K562 (cell line): ENCODE measurements around the gene PPP6R1. TPM values are rescaled to one million over a fixed set of nuclear protein-coding genes. Genes with fewer than 3 reads are reported as not detected.
A peak's percentile ranks its signal among the peaks of the same experiment; 100 is the strongest.

Experiments
- BRD9 ChIP-seq: fragments of 450-650 bp; IDR thresholded peaks from 2 replicates; pipeline ENCODE4 v1.6.1; 2018; ENCODE audit warnings: low read depth; ENCODE audit not compliant: partially characterized antibody
- BRF2 ChIP-seq: IDR thresholded peaks from 3 replicates; pipeline ENCODE4 v1.6.1; 2011; ENCODE audit warnings: borderline replicate concordance, mild to moderate bottlenecking; ENCODE audit not compliant: insufficient read length, insufficient read depth
- DDX20 ChIP-seq: fragments of 450-650 bp; IDR thresholded peaks from 2 replicates; pipeline ENCODE4 v1.6.1; 2016; ENCODE audit warnings: missing genetic modification characterization, low read depth, mild to moderate bottlenecking, missing compliant biosample characterization, moderate library complexity
- ELF2 ChIP-seq: fragments of 250-450 bp; sonication (Bioruptor Pico); IDR thresholded peaks from 2 replicates; pipeline ENCODE4 v1.5.0; 2021; ENCODE audit warnings: mild to moderate bottlenecking
- ESRRB ChIP-seq: fragments of 250-450 bp; sonication (Bioruptor Pico); IDR thresholded peaks from 2 replicates; pipeline ENCODE4 v1.5.0; 2020; ENCODE audit warnings: mild to moderate bottlenecking, moderate library complexity, borderline replicate concordance
- EWSR1 ChIP-seq: fragments of 450-650 bp; IDR thresholded peaks from 2 replicates; pipeline ENCODE4 v1.6.1; 2018; ENCODE audit warnings: borderline replicate concordance, mild to moderate bottlenecking, low read depth, moderate library complexity; ENCODE audit not compliant: partially characterized antibody
- FOXP4 ChIP-seq: sonication (generic); formaldehyde crosslinking; IDR thresholded peaks from 2 replicates; pipeline ENCODE4 v1.8.0; 2022; ENCODE audit warnings: mild to moderate bottlenecking, missing genetic modification reagents, borderline replicate concordance
- GATA2 ChIP-seq: sonication (generic); formaldehyde crosslinking; IDR thresholded peaks from 2 replicates; pipeline ENCODE4 v1.4.0; 2020; ENCODE audit warnings: mild to moderate bottlenecking, missing genetic modification reagents
- HSF4 ChIP-seq: fragments of 250-450 bp; sonication (Bioruptor Pico); IDR thresholded peaks from 2 replicates; pipeline ENCODE4 v2.1.2; 2022; ENCODE audit warnings: mild to moderate bottlenecking, moderate library complexity, borderline replicate concordance
- PHTF2 ChIP-seq: fragments of 250-450 bp; sonication (Bioruptor Pico); IDR thresholded peaks from 2 replicates; pipeline ENCODE4 v1.5.0; 2021; ENCODE audit warnings: mild to moderate bottlenecking
- POLR2AphosphoS5 ChIP-seq: IDR thresholded peaks from 2 replicates; pipeline ENCODE4 v1.6.1; 2011; ENCODE audit warnings: mild to moderate bottlenecking, low read depth, low read length, moderate library complexity; ENCODE audit not compliant: control insufficient read depth, insufficient read depth
- RBFOX2 ChIP-seq: fragments of 200-400 bp; formaldehyde crosslinking; IDR thresholded peaks from 2 replicates; pipeline ENCODE4 v1.6.1; 2017; ENCODE audit warnings: low read depth, mild to moderate bottlenecking, low read length, moderate library complexity
- SMARCB1 ChIP-seq: IDR thresholded peaks from 2 replicates; pipeline ENCODE4 v1.6.1; 2011; ENCODE audit warnings: improper control_type of control experiment, low read depth; ENCODE audit not compliant: insufficient read length
- TAL1 ChIP-seq: fragments of 450-650 bp; IDR thresholded peaks from 2 replicates; pipeline ENCODE4 v1.6.1; 2016; ENCODE audit warnings: mild to moderate bottlenecking
- TCF7 ChIP-seq: sonication (generic); IDR thresholded peaks from 2 replicates; pipeline ENCODE4 v1.6.1; 2016; ENCODE audit warnings: antibody characterized with exemption, borderline replicate concordance
- ZBTB26 ChIP-seq: fragments of 450-650 bp; formaldehyde crosslinking; IDR thresholded peaks from 2 replicates; pipeline ENCODE4 v1.4.0; 2022; ENCODE audit warnings: missing genetic modification characterization
- ZFP36 ChIP-seq: fragments of 150-350 bp; IDR thresholded peaks from 2 replicates; pipeline ENCODE4 v1.6.1; 2018; ENCODE audit warnings: low read length, low read depth; ENCODE audit not compliant: partially characterized antibody
- ZNF12 ChIP-seq: sonication (generic); formaldehyde crosslinking; IDR thresholded peaks from 2 replicates; pipeline ENCODE4 v1.4.0; 2020; ENCODE audit warnings: mild to moderate bottlenecking, missing genetic modification reagents
- ZNF165 ChIP-seq: fragments of 250-450 bp; sonication (Bioruptor Pico); IDR thresholded peaks from 2 replicates; pipeline ENCODE4 v1.4.0; 2020; ENCODE audit warnings: borderline replicate concordance
- ZNF175 ChIP-seq: fragments of 200-800 bp; sonication (Bioruptor generic); IDR thresholded peaks from 2 replicates; pipeline ENCODE4 v1.6.1; 2016; ENCODE audit warnings: low read depth, mild to moderate bottlenecking, missing genetic modification characterization, missing compliant biosample characterization
- polyA plus RNA-seq, 8 experiments: library from polyadenylated mRNA; depleted of rRNA in 4 of 8; stranded (reverse) in 5 of 8; unstranded in 3 of 8; fragments of >200 nt; fragmentation: Nextera tagmentation in 2 of 8; fragmentation: Illumina TruSeq in 1 of 8; extraction: Ambion mirVana in 2 of 8; extraction: Trizol in 1 of 8; gene quantifications; 2 replicates each; pipeline versions ENCODE4 v1.2.1 to v1.2.3, GENCODE V29; 2011 to 2014; ENCODE audit warnings: inconsistent platforms in 1 of 8, missing spikeins in 1 of 8
- total RNA-seq, 7 experiments: library from RNA; depleted of rRNA in 6 of 7; stranded (reverse); fragments of >200 nt in 6 of 7; fragmentation: Illumina TruSeq in 2 of 7; extraction: Trizol in 2 of 7; gene quantifications; 2 replicates each; pipeline versions ENCODE4 v1.2.1 to v1.2.3, GENCODE V29; 2011 to 2021; ENCODE audit warnings: low replicate concordance in 1 of 7
- TF ChIP-seq, protein P1 (sequence below): sonication (generic); formaldehyde crosslinking; IDR thresholded peaks from 2 replicates; pipeline ENCODE4 v1.4.0; 2020; ENCODE audit warnings: mild to moderate bottlenecking, missing genetic modification reagents

The PPP6R1 gene
- total and polyA plus RNA-seq, 9 of the 15 experiments (the other 6 are each of a cell fraction or from before 2014, with no cell fraction given): 0.48 to 135 (median 37.2) TPM

GRCh38 chr19:55279770-55280643 is 21.2 kb upstream of the PPP6R1 start, which contains the start of gene HSPBP1 (continued):
- no peak for TF ChIP-seq POLR2AphosphoS5
- TF ChIP-seq ZNF12 (CRISPR knock-in tag): no peak
- TF ChIP-seq, protein P1, sequence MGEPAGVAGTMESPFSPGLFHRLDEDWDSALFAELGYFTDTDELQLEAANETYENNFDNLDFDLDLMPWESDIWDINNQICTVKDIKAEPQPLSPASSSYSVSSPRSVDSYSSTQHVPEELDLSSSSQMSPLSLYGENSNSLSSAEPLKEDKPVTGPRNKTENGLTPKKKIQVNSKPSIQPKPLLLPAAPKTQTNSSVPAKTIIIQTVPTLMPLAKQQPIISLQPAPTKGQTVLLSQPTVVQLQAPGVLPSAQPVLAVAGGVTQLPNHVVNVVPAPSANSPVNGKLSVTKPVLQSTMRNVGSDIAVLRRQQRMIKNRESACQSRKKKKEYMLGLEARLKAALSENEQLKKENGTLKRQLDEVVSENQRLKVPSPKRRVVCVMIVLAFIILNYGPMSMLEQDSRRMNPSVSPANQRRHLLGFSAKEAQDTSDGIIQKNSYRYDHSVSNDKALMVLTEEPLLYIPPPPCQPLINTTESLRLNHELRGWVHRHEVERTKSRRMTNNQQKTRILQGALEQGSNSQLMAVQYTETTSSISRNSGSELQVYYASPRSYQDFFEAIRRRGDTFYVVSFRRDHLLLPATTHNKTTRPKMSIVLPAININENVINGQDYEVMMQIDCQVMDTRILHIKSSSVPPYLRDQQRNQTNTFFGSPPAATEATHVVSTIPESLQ (CRISPR knock-in tag): no peak
- TF ChIP-seq ZBTB26 (CRISPR knock-in tag): 0 out of 2 replicates have a peak, but pooled peaks have one; percentile 28
- TF ChIP-seq TCF7: 0 out of 2 replicates have a peak, but pooled peaks have one; percentile 22
- no peak for TF ChIP-seq PHTF2 (CRISPR knock-in tag)
- no peak for TF ChIP-seq ESRRB
- no peak for TF ChIP-seq DDX20 (tag)
- no peak for TF ChIP-seq ZFP36
- TF ChIP-seq EWSR1: no peak
- TF ChIP-seq ELF2 (CRISPR knock-in tag): peak; percentile 70
- TF ChIP-seq FOXP4: no peak
- no peak for TF ChIP-seq BRF2
- no peak for TF ChIP-seq ZNF165
- no peak for TF ChIP-seq SMARCB1
- TF ChIP-seq HSF4 (CRISPR knock-in tag): no peak
- peak; percentile 78 for TF ChIP-seq RBFOX2
- TF ChIP-seq ZNF175: no peak
- no peak for TF ChIP-seq BRD9
- TF ChIP-seq TAL1: no peak
- TF ChIP-seq GATA2: no peak
